ENCODE measurements around the gene ARIH2. TPM values are rescaled to one million over a fixed set of nuclear protein-coding genes. Genes with fewer than 3 reads are reported as not detected.

Gene ARIH2
- total RNA-seq, 1 donor from 2014 or later, result 180 TPM

GRCh38 chr3:48962340-48962739 is 43.7 kb downstream of the ARIH2 start:
- H3K9me3 Mint-ChIP-seq, result no peaks in the 10 kb centered on the region
- H3K4me3 Mint-ChIP-seq, result no peak overlapping the region
- H3K4me1 Mint-ChIP-seq (ENCODE audit: low read depth), result peaks cover 10% of the 10 kb centered on the region
- H3K36me3 Mint-ChIP-seq (ENCODE audit: low read depth), result peaks cover 18% of the 10 kb centered on the region
- H3K27me3 Mint-ChIP-seq (ENCODE audit: insufficient read depth), result no peaks in the 10 kb centered on the region
- H3K27ac Mint-ChIP-seq, result no peak overlapping the region
- intact Hi-C loops (cut with micrococcal nuclease), result no loop called here
- DNase-seq (ENCODE audit: low spot score), result no peak

- no peaks in the 10 kb centered on the region for H3K27me3 Mint-ChIP-seq (ENCODE audit: insufficient read depth)
- no peak for DNase-seq (ENCODE audit: low spot score)
- intact Hi-C loops (cut with micrococcal nuclease), result no loop called here
- peaks cover 10% of the 10 kb centered on the region for H3K4me1 Mint-ChIP-seq (ENCODE audit: low read depth)
- peaks cover 19% of the 10 kb centered on the region for H3K36me3 Mint-ChIP-seq (ENCODE audit: low read depth)
- H3K9me3 Mint-ChIP-seq, result no peaks in the 10 kb centered on the region
- H3K27ac Mint-ChIP-seq, result no peak overlapping the region
- no peak overlapping the region for H3K4me3 Mint-ChIP-seq
These were observed 44.3 kb downstream of the ARIH2 start for GRCh38 chr3:48962939-48963338.

GRCh38 chr3:48963591-48963990 is 44.9 kb downstream of the ARIH2 start:
- H3K4me3 Mint-ChIP-seq, result no peak overlapping the region
- no peaks in the 10 kb centered on the region for H3K9me3 Mint-ChIP-seq
- no peak overlapping the region for H3K27ac Mint-ChIP-seq
- H3K27me3 Mint-ChIP-seq (ENCODE audit: insufficient read depth), result no peaks in the 10 kb centered on the region
- intact Hi-C loops (cut with micrococcal nuclease), result no loop called here
- H3K4me1 Mint-ChIP-seq (ENCODE audit: low read depth), result peaks cover 10% of the 10 kb centered on the region
- DNase-seq (ENCODE audit: low spot score), result no peak
- H3K36me3 Mint-ChIP-seq (ENCODE audit: low read depth), result peaks cover 21% of the 10 kb centered on the region

DNA sequence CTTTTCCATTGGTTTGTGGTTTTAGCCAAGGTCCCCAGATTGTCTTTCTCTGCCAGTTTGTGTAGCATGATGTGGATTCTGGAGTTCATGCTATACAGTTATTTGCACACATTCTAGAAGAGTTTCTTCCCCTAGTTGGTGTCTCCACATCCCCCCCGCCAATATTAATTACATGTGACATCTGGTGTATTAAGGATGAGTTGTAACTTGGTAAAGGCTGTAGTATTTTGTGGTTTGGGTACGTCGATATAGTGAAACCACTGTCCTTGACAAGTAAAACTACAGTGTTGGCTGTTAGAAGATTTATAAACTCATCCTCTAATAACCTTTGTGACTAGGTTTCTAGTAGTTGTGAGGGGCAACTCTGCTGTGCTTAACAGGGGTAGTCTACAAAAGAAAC is 47.7 kb downstream of the ARIH2 start:
- DNase-seq (ENCODE audit: low spot score), result no peak
- H3K36me3 Mint-ChIP-seq (ENCODE audit: low read depth), result peaks cover 35% of the 10 kb centered on the region
- H3K27me3 Mint-ChIP-seq (ENCODE audit: insufficient read depth), result no peaks in the 10 kb centered on the region
- H3K27ac Mint-ChIP-seq, result no peak overlapping the region
- H3K4me3 Mint-ChIP-seq, result no peak overlapping the region
- no peaks in the 10 kb centered on the region for H3K9me3 Mint-ChIP-seq
- intact Hi-C loops (cut with micrococcal nuclease), result no loop called here
- H3K4me1 Mint-ChIP-seq (ENCODE audit: low read depth), result peaks cover 11% of the 10 kb centered on the region

DNA sequence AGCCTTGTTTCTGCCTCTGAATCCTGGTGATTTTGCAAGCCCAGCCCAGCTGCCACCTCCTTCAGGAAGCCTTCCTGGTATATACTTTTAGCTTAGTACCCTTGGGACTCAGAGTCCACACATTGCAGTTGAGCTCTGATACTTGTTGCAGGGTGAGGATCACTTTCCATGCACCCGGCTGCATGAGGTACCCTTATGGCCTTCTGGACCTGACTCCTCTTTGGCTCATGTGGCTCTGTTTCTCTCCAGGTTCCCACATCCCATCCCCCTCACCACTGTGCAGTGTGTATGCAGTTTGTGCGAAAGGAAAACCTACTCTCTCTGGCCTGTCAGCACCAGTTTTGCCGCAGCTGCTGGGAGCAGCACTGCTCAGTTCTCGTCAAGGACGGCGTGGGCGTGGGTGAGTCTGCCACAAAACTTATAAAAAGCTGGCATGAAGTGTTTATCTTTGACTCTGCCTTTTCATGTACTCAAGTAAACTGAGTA is 48.3 kb downstream of the ARIH2 start:
- no peaks in the 10 kb centered on the region for H3K27me3 Mint-ChIP-seq (ENCODE audit: insufficient read depth)
- no peaks in the 10 kb centered on the region for H3K9me3 Mint-ChIP-seq
- peaks cover 11% of the 10 kb centered on the region for H3K4me1 Mint-ChIP-seq (ENCODE audit: low read depth)
- DNase-seq (ENCODE audit: low spot score), result no peak
- H3K27ac Mint-ChIP-seq, result no peak overlapping the region
- H3K36me3 Mint-ChIP-seq (ENCODE audit: low read depth), result peaks cover 41% of the 10 kb centered on the region
- no peak overlapping the region for H3K4me3 Mint-ChIP-seq
- intact Hi-C loops (cut with micrococcal nuclease), result no loop called here

DNA sequence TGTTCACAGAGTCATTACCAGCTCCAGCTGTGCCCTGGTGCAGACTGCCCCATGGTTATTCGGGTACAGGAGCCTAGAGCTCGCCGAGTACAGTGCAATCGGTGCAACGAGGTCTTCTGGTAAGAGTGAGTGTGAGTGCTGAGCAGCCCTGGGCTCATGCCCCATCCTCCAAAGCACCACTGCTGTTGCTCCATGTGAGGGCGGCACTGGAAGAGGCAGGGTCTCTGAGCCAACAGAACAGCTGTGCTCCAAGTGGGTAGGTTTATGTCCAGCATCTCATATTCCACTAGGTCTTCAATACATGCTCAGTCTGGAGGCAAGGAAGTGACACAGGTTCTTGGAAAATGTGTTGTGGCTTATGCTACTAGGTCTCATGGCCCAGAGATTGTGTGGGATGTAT is 51.9 kb downstream of the ARIH2 start:
- intact Hi-C loops (cut with micrococcal nuclease), result no loop called here
- Mint-ChIP-seq H3K36me3 (ENCODE audit: low read depth) (peaks cover 56% of the 10 kb centered on the region), H3K4me1 (ENCODE audit: low read depth) (peaks cover 6% of the 10 kb centered on the region), H3K27ac (no peak overlapping the region), H3K27me3 (ENCODE audit: insufficient read depth) (no peaks in the 10 kb centered on the region), H3K9me3 (no peaks in the 10 kb centered on the region), H3K4me3 (no peak overlapping the region)
- no peak for DNase-seq (ENCODE audit: low spot score)

DNA sequence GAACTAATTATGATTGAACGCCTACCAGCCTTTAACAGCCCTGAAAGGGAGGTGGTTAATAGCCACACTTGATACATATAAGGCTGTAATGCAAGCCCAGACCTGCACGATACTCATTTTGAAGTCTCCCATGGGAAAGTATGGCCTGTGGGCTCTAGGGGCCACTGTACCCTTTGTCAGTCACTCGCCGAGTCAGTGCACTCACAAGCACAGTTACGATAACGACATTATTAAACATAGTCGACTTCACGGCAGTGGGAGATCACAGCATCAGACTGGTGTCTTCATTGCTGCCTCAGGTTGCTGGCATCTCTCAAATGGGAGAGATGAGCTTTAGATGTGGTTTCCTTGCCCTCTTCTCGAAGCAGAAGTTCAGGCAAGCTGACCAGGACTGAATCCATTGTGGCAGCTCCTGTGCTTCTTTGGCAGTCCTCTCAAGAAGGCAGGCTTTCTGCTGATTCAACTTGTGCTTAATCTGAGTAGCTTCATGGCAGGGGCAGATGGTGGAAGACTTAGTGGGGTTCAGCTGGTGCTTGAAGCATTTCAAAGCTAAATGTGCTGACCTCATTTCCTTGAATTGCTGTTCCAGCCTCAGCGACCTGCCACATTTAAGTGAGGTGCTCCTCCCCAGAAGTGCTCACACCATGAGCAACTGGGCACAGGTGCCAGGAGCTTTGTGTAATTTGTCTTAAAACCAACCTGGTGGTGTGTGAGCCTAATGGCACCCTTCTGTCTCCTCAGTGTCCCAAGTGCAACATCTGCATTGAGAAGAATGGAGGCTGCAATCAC is 55.6 kb downstream of the ARIH2 start:
- Mint-ChIP-seq H3K36me3 (ENCODE audit: low read depth) (peaks cover 46% of the 10 kb centered on the region), H3K4me1 (ENCODE audit: low read depth) (peaks cover 6% of the 10 kb centered on the region), H3K27me3 (ENCODE audit: insufficient read depth) (no peaks in the 10 kb centered on the region), H3K9me3 (no peaks in the 10 kb centered on the region), H3K27ac (peak overlapping the region; percentile 55), H3K4me3 (no peak overlapping the region)
- intact Hi-C loops (cut with micrococcal nuclease), result no loop called here
- DNase-seq (ENCODE audit: low spot score), result no peak

- Mint-ChIP-seq H3K4me1 (ENCODE audit: low read depth) (peaks cover 11% of the 10 kb centered on the region), H3K27ac (no peak overlapping the region), H3K36me3 (ENCODE audit: low read depth) (peaks cover 40% of the 10 kb centered on the region), H3K9me3 (no peaks in the 10 kb centered on the region), H3K27me3 (ENCODE audit: insufficient read depth) (no peaks in the 10 kb centered on the region), H3K4me3 (no peak overlapping the region)
- intact Hi-C loops (cut with micrococcal nuclease), result no loop called here
- DNase-seq (ENCODE audit: low spot score), result no peak
These were observed 60.8 kb downstream of the ARIH2 start for GRCh38 chr3:48979451-48979850.

- peaks cover 11% of the 10 kb centered on the region for H3K4me1 Mint-ChIP-seq (ENCODE audit: low read depth)
- no peak for DNase-seq (ENCODE audit: low spot score)
- H3K4me3 Mint-ChIP-seq, result no peak overlapping the region
- no peak overlapping the region for H3K27ac Mint-ChIP-seq
- peaks cover 36% of the 10 kb centered on the region for H3K36me3 Mint-ChIP-seq (ENCODE audit: low read depth)
- intact Hi-C loops (cut with micrococcal nuclease), result no loop called here
- H3K9me3 Mint-ChIP-seq, result no peaks in the 10 kb centered on the region
- H3K27me3 Mint-ChIP-seq (ENCODE audit: insufficient read depth), result no peaks in the 10 kb centered on the region
These were observed 61.7 kb downstream of the ARIH2 start for GRCh38 chr3:48980295-48980694.

GRCh38 chr3:48982016-48982415 is 63.4 kb downstream of the ARIH2 start:
- Mint-ChIP-seq H3K27me3 (ENCODE audit: insufficient read depth) (no peaks in the 10 kb centered on the region), H3K4me1 (ENCODE audit: low read depth) (peaks cover 17% of the 10 kb centered on the region), H3K9me3 (no peaks in the 10 kb centered on the region), H3K4me3 (no peak overlapping the region), H3K27ac (no peak overlapping the region), H3K36me3 (ENCODE audit: low read depth) (peaks cover 36% of the 10 kb centered on the region)
- DNase-seq (ENCODE audit: low spot score), result no peak
- intact Hi-C loops (cut with micrococcal nuclease), result no loop called here

DNA sequence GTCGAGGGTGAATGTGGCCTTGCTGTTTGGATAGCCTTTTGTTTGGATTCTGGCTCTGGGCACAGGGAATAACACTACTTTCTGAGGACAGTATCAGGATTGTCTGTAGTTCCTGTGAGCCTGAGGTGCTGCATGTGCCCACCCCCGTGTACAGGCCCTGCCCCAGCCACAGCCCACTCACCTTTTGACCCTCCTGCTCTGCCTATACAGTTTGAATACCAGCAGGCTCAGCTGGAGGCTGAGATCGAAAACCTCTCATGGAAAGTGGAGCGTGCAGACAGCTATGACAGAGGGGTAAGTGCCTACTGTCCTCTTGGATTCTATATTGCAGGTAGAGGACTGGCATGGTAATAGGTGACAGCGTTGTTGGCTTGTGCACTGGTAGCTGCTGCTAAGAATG is 64.0 kb downstream of the ARIH2 start:
- Mint-ChIP-seq H3K4me3 (no peak overlapping the region), H3K27ac (peak overlapping the region; percentile 57), H3K4me1 (ENCODE audit: low read depth) (peaks cover 18% of the 10 kb centered on the region), H3K9me3 (no peaks in the 10 kb centered on the region), H3K27me3 (ENCODE audit: insufficient read depth) (no peaks in the 10 kb centered on the region), H3K36me3 (ENCODE audit: low read depth) (peaks cover 36% of the 10 kb centered on the region)
- intact Hi-C loops (cut with micrococcal nuclease), result no loop called here
- no peak for DNase-seq (ENCODE audit: low spot score)

DNA sequence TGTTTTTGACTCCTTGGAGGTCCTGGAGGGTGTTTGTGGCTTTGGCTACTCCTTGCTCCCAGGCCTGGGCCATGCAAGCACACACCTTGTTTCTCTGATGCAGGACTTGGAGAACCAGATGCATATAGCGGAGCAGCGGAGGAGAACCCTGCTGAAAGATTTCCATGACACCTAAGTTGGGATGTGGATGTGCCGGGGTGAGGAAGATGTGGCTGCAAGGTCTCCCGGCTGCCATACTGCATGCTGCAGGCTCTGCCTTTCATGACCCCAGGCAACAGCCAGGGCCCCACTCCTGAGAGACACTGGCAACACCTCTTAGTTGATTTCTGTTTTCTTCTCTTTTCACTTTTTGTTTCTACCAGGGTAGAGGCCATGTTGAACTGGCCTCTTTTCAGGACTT is 64.5 kb downstream of the ARIH2 start:
- Mint-ChIP-seq H3K4me3 (no peak overlapping the region), H3K4me1 (ENCODE audit: low read depth) (peaks cover 22% of the 10 kb centered on the region), H3K9me3 (no peaks in the 10 kb centered on the region), H3K36me3 (ENCODE audit: low read depth) (peaks cover 36% of the 10 kb centered on the region), H3K27me3 (ENCODE audit: insufficient read depth) (no peaks in the 10 kb centered on the region), H3K27ac (peak overlapping the region; percentile 57)
- intact Hi-C loops (cut with micrococcal nuclease), result no loop called here
- DNase-seq (ENCODE audit: low spot score), result no peak

GRCh38 chr3:48984663-48985062 is 66.0 kb downstream of the ARIH2 start:
- DNase-seq (ENCODE audit: low spot score), result no peak
- intact Hi-C loops (cut with micrococcal nuclease), result loop anchor here (5.0 kb wide), 1 partner anchor 463 kb away; no protein-coding TSS in a partner anchor
- Mint-ChIP-seq H3K36me3 (ENCODE audit: low read depth) (peaks cover 36% of the 10 kb centered on the region), H3K27ac (no peak overlapping the region), H3K4me3 (no peak overlapping the region), H3K27me3 (ENCODE audit: insufficient read depth) (no peaks in the 10 kb centered on the region), H3K9me3 (no peaks in the 10 kb centered on the region), H3K4me1 (ENCODE audit: low read depth) (peaks cover 33% of the 10 kb centered on the region)

Data from activated T-helper 1 cell treated with anti-CD3 and anti-CD28 coated beads, Interleukin-12 subunit alpha, Interleukin-12 subunit beta, Interleukin-2, Interleukin-4 antibody, amounts not matched to agents 30 ng/mL and 10 ng/mL and 1 ng/mL, durations not matched to agents 14 hours and 24 hours and 36 hours (primary cell).